ENCODE results near the gene AGAP6.
"Not testable (repeated sequence)": the region's sequence is repeated elsewhere in the genome, so short reads cannot be mapped to it uniquely, and the experiment has no call there.

AGAP6 gene

GRCh38 chr10:49988376-49988775, at the start of gene AGAP6:
Gene AGAP6 (plus strand): TSS chr10:49988406. CDS start chr10:49988716, 310 bp downstream.
- DNase-seq (ENCODE audit: insufficient read length, low spot score); FAIRE-seq: not testable (repeated sequence)

DNA sequence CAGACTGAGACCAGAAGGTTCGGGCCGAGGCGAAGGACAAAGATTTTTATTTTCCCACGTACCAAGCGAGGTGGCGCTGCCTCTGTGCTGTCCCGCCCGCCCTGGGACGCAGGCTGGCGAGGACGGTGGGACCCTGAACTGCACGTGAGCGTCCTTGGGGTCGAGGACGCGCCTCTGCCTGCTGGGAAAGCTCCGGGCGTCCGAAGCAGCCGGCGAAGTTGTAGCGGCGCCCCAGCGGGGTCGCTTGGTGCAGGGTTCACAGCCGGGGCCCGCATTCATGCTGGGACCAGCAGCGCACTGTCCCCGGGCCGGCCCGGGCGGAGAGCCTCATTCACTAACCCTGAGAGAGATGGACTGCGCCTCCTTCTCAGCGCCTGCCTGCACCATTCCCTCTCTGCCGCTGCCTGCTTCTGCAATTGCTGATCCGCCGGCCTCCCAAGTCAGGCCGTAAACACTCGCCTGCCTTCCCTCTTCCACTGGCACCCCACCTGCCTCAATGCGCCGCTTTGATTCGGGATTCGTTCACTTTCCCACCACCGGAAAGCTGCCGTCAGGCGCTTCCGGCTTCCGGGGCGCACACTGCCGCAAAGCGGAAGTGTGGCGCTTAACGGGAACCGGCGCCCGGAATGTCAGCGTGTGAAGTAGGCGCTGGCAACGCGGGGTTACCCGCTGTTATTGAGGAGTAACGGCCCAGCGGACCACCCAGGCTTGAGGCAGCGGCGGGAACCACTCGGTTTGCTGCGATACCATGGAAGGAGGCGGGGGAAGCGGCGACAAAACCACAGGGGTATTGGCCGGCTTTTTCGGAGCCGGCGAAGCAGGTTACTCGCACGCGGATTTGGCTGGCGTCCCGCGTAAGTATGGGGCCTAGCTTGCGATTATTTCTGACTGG, 46.5 kb upstream of the AGAP6 start, which contains the start of the genes PARG and TIMM23B:
TSS of gene PARG (minus strand) at position 581 of the 892 bp plus-strand sequence. CDS start at position 279, 302 bp downstream.
TSS of gene TIMM23B (plus strand) at position 607 of the 892 bp plus-strand sequence. CDS start at position 749, 142 bp downstream.
- not testable (repeated sequence) for FAIRE-seq; DNase-seq (ENCODE audit: insufficient read length, low spot score)

- not testable (repeated sequence) for FAIRE-seq; DNase-seq (ENCODE audit: insufficient read length, low spot score)
Observed at GRCh38 chr10:49942339-49942705, 45.9 kb upstream of the AGAP6 start.

DNA sequence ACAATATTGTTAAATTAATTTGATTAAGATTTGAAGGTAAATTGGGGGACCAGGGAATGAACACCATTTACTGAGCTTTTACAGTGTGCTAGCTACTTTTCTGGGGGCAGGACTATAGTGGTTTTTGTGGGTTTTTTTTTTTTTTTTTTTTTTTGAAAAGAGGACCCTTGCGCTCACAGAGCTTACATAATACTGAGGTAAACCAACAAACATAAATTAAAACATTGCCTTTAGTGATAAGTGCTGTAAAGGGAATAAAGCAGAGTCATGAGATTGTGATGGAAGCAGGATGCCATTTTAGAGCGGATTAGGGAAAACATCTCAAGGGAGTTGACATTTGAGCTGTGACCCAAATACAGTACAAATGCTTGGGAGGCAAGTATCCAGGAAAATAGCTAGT, 44.6 kb upstream of the AGAP6 start:
- DNase-seq (ENCODE audit: insufficient read length, low spot score), result not testable (repeated sequence)
- peak; percentile 46 for FAIRE-seq

- DNase-seq (ENCODE audit: insufficient read length, low spot score); FAIRE-seq: not testable (repeated sequence)
Observed at GRCh38 chr10:49948142-49948541, 40.1 kb upstream of the AGAP6 start.

DNA sequence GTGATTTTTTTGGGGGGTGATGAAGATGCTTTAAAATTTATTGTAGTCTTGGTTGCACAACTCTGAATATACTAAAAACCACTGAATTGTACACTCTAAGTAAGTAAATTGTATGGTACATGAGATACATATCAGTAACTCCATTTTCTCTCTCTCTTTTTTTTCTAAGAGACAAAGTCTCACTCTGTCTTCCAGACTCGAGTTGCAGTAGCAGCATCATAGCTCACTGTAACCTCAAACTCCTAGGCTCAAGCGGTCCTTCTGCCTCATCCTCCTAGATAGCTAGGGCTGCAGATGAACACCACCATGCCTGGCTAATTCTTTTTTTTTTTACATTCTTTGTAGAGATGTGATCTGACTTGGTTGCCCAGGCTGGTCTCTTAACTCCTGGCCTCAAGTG, 39.5 kb upstream of the AGAP6 start:
- FAIRE-seq; DNase-seq (ENCODE audit: insufficient read length, low spot score): not testable (repeated sequence)

DNA sequence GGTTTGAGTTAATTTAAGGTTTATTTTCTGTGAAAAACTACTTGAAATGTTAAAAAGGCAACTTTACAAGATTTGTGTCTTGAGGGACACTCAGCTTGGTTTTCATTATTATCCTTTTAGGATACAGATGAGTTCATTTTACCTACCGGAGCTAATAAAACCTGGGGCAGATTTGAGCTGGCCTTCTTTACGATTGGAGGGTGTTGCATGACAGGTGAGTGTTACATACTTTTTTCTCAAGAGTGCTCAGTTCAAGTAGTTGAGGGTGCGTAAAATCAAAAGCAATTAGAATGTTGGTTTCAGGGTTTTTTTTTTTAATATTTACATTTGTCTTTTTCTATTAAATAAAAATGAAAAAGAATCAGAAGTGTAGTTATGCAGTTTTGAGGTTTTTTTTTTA, 36.2 kb upstream of the AGAP6 start:
- not testable (repeated sequence) for FAIRE-seq; DNase-seq (ENCODE audit: insufficient read length, low spot score)

- not testable (repeated sequence) for DNase-seq (ENCODE audit: insufficient read length, low spot score)
- FAIRE-seq, result peak; percentile 88
Observed at GRCh38 chr10:49953122-49953521, 35.1 kb upstream of the AGAP6 start.

- not testable (repeated sequence) for FAIRE-seq; DNase-seq (ENCODE audit: insufficient read length, low spot score)
Observed at GRCh38 chr10:49970331-49970857, 17.8 kb upstream of the AGAP6 start.

DNA sequence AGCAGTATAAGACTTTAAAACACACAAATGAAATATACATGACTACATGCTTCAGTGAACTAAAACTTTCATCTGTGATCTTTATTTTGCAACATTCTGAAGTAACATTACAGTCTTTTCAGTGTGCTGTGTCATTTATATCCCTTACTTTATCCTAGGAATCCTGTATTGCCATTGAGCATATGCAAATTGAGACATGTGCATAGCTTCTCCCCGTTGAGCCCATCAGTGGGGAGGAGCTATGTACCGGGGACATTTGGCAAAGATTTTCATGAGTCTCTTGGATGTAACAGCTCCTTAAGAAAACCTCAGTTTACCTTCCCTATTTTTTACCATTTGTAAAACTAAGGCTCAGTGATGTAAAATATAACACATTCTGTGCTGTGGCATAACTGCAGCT, 16.7 kb upstream of the AGAP6 start:
- FAIRE-seq; DNase-seq (ENCODE audit: insufficient read length, low spot score): not testable (repeated sequence)

DNA sequence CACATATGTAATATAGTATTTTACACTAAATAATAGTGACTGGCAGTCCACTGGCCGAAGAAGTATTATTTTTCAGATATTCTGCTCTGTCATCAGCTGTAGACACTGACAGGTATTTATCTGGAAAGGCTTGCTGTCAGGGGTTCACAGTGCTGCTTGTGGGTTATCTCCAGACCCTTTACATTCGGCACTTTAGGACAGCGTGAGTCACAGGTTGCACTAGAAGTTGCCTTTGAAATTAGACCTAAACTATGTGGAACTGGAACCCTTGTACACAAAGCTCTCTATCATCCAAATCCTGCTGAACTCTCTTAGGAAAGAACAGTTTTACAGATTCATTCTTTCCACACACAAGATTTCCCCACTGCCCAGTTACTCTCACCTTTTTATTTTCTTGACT, 16.1 kb upstream of the AGAP6 start:
- not testable (repeated sequence) for FAIRE-seq; DNase-seq (ENCODE audit: insufficient read length, low spot score)

- not testable (repeated sequence) for FAIRE-seq; DNase-seq (ENCODE audit: insufficient read length, low spot score)
Observed at GRCh38 chr10:49977756-49978155, 10.4 kb upstream of the AGAP6 start.

DNA sequence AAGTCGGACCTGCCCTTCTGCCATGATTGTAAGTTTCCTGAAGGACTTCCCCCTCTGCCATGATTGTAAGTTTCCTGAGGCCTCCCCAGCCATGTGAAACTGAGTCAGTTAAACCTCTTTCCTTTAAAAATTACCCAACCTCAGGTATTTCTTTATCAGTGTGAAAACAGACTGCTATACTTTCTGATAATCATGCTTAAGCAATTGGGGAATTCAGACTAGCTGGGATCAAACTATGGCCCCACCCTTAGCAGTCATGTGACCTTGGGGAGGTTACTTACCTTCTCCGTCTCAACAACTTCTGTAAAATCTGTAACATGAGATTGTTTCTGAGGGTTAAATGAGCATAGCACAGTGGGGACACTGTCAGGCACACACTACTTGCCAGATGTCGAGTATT, 999 bp upstream of the AGAP6 start:
- not testable (repeated sequence) for DNase-seq (ENCODE audit: insufficient read length, low spot score); FAIRE-seq

- DNase-seq (ENCODE audit: insufficient read length, low spot score); FAIRE-seq: not testable (repeated sequence)
Observed at GRCh38 chr10:49995321-49995720, 7.1 kb downstream of the AGAP6 start.

DNA sequence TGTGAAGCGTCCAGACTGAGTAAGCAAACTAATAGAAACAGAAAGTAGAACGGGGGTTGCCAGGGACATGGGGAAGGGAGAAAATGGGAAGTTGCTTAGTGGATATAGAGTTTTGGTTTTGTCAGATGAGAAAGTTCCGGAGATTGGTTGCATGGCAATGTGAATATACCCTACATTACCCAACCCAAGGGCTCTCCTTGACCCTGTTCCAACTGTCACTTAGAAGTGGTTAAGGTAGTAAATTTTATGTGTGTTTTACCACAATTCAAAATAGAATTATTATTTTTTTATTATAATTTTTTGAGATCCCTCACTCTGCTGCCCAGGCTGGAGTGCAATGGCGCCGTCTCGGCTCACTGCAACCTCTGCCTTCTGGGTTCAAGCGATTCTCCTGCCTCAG, 25.8 kb downstream of the AGAP6 start:
- not testable (repeated sequence) for FAIRE-seq; DNase-seq (ENCODE audit: insufficient read length, low spot score)

- not testable (repeated sequence) for DNase-seq (ENCODE audit: insufficient read length, low spot score)
Observed at GRCh38 chr10:50015596-50016220, 27.5 kb downstream of the AGAP6 start.

GRCh38 chr10:50016926-50017325, 28.7 kb downstream of the AGAP6 start:
- not testable (repeated sequence) for DNase-seq (ENCODE audit: insufficient read length, low spot score); FAIRE-seq

More at GRCh38 chr10:50015596-50016220, 27.5 kb downstream of the AGAP6 start:
- FAIRE-seq, result not testable (repeated sequence)

DNA sequence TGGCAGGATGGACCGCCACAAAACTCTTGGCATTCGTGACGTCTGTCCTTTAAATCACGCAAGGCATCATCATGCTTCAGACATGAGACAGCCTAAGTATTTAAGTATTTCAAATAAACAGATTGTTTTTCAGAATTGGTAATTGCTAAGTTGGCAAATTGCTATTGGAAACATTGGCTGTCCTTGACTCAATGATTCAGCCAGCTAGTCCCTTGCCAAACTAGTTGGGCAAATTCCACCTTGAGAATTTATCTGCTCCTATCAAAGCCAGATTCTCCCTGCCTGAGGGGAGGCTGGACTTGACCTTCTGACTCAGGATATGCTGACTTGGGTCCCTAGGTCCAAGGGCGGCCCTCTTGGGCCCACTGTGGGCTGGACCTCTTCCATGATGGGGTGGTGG, 29.4 kb downstream of the AGAP6 start:
- not testable (repeated sequence) for FAIRE-seq; DNase-seq (ENCODE audit: insufficient read length, low spot score)

DNA sequence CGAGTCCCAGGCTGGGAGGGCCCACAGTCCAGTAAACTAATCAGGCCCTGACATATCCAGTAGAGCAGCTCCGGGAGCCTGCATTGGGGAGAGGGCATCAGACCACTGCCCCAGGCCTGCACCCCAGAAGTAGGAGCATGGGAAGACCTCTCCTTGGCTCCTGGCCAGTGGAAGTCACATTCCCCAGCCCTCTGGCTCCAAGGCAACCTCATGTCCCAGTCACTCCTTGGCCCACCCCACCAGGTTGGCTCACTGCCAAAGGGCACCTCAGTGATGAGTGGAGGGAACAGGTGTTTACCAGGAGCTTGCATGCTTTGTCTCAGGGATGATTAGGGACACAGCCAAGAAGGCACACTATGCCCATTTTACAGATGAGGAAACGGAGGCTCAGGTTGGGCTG, 31.1 kb downstream of the AGAP6 start:
- not testable (repeated sequence) for DNase-seq (ENCODE audit: insufficient read length, low spot score); FAIRE-seq

GRCh38 chr10:50020451-50021024, 32.3 kb downstream of the AGAP6 start:
- DNase-seq (ENCODE audit: insufficient read length, low spot score); FAIRE-seq: not testable (repeated sequence)
